ENCODE results near the gene NPC1L1.

NPC1L1 gene

DNA sequence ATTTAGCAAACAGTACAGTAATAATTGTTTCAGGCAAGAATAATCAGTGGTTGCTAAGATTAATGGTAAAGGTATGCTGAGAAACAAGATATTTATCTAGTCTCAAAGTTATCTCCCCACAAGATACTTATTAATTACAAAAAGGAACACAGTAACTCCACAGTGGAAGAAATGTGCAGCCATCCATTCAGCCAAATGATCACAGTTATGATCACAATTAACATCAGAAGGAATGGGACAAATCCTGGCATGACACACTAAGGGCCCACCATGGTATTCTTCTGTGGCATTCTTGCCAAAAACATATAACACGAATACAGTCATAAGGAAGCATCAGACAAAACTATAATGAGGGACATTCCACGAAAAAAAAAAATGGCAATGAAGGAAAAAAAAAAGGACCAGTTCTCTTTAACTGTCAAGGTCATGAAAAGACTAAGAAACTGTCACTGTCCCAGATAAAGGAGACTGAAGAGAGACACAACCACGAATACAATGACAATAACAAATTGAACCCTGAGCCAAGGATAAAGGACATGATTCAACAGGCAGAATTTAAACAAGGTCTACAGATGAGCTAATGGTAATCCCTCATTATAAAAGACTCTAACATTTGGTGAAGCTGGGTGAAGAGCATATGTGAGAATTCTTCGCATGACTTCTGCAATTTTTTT is 71.5 kb downstream of the NPC1L1 start:
- DNase-seq, result no peak

DNA sequence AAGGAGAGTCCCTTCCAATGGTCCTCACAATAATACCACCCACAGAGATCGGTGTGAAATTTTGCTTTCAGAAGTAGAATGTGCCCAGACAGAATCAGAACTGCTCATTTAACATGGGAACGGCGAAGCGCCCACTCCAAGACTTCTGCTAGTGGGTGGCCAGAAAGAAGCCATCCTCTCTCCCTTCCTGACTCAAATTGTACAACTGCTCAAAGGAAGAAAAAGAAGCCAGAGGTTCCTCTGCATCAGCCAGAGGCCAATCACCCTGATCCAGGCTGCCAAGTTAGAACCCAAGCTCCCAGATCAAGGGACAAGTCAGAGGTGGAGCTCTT is 73.9 kb downstream of the NPC1L1 start:
- DNase-seq, result no peak

GRCh38 chr7:44466300-44467216 is 74.6 kb downstream of the NPC1L1 start:
- no peak for DNase-seq

DNA sequence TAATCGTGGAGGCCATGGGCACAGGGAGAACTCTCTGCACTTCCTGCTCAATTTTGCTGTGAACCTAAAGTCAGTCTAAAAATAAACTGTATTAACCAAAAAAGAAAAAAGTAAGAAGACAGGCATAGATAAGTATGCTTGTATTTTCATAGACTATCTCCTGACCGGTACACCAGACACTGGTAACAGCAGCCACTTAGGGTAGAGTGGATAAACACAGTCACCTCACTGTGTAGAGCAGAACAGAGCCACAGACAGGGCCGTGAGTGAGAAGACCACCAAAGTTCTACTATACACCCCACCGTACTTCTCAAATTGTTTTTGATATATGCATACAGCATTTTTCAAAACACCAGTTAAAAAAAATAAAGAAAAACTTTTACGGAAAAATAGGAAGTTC is 75.6 kb downstream of the NPC1L1 start:
- no peak for DNase-seq

GRCh38 chr7:44463169-44463808 is 77.8 kb downstream of the NPC1L1 start:
- no peak for DNase-seq
